Suprapubic skin (tissue), 3 donors: ENCODE data around the gene LYZL1.

ENCODE experiments used
- CTCF ChIP-seq, 2 donors: fragments of 200-600 bp in 1 of 2; fragments of 450-650 bp in 1 of 2; sonication (generic) in 1 of 2; IDR thresholded peaks; one replicate each; pipeline ENCODE4 v1.5.1; 2016 to 2019; ENCODE audit warnings: antibody characterized with exemption in 2 of 2, mild to moderate bottlenecking in 1 of 2, moderate library complexity in 1 of 2
- POLR2A ChIP-seq, 2 donors: fragments of 450-650 bp; IDR thresholded peaks; one replicate each; pipeline ENCODE4 v1.6.1; 2017; ENCODE audit warnings: antibody characterized with exemption in 2 of 2, mild to moderate bottlenecking in 2 of 2, moderate library complexity in 2 of 2

GRCh38 chr10:29240986-29241660 lies 47.7 kb upstream of the LYZL1 start:
- TF ChIP-seq POLR2A (IDR thresholded peaks at IDR 0.05) = no peak
- no peak for TF ChIP-seq CTCF (IDR thresholded peaks at IDR 0.05)
